Breast epithelium (tissue), 4 donors: ENCODE data around the gene CACNA2D3. TPM values are rescaled to one million over a fixed set of nuclear protein-coding genes. Genes with fewer than 3 reads are reported as not detected.

Experiments
- DNase-seq, 2 donors: peaks; one replicate each; pipeline ENCODE4 v3.0.0-alpha.2; 2019; ENCODE audit warnings: low spot score in 2 of 2
- H3K27ac ChIP-seq, 2 donors: fragments of 200-600 bp; sonication (generic) in 1 of 2; one replicate each; pipeline ENCODE4 v1.5.1; 2016 to 2019; ENCODE audit warnings: mild to moderate bottlenecking in 1 of 2
- H3K27me3 ChIP-seq, 2 donors: fragments of 200-600 bp; sonication (generic) in 1 of 2; one replicate each; pipeline versions ENCODE4 v1.5.1 to v1.6.0; 2017 to 2019; ENCODE audit warnings: control low read depth in 1 of 2, mild to moderate bottlenecking in 1 of 2
- H3K36me3 ChIP-seq: fragments of 200-600 bp; one replicate; pipeline ENCODE4 v1.5.1; 2019
- H3K4me1 ChIP-seq, 2 donors: fragments of 200-600 bp; sonication (generic); one replicate each; pipeline ENCODE4 v1.5.1; 2016 to 2019; ENCODE audit warnings: control low read depth in 1 of 2
- H3K4me3 ChIP-seq, 3 donors: fragments of 200-600 bp; sonication (generic); 1 replicate in 2 of 3; 2 replicates in 1 of 3; pipeline ENCODE4 v1.5.1; 2016 to 2019; ENCODE audit warnings: mild to moderate bottlenecking in 3 of 3, moderate library complexity in 2 of 3
- H3K9me3 ChIP-seq, 2 donors: fragments of 200-600 bp; sonication (generic) in 1 of 2; one replicate each; pipeline ENCODE4 v1.5.1; 2016 to 2019; ENCODE audit warnings: control low read depth in 1 of 2
- POLR2A ChIP-seq: fragments of 450-650 bp; IDR thresholded peaks from one replicate; pipeline ENCODE4 v1.6.1; 2016; ENCODE audit warnings: antibody characterized with exemption, mild to moderate bottlenecking, moderate library complexity
- POLR2AphosphoS5 ChIP-seq, 3 donors: sonication (generic); formaldehyde crosslinking; IDR thresholded peaks; one replicate each; pipeline ENCODE4 v1.6.1; 2017; ENCODE audit warnings: antibody characterized with exemption in 3 of 3
- intact Hi-C: fragments of 100-400 bp; cut with DNase I; formaldehyde crosslinking; loops from one replicate; pipeline ENCODE4 v1.15.1; 2023; ENCODE audit warnings: low total_unique reads
- total RNA-seq, 3 donors: library from RNA; depleted of rRNA; stranded (reverse); fragments of >200 nt; gene quantifications; one replicate each; pipeline ENCODE4 v1.1.0, GENCODE V29; 2016
- TF ChIP-seq, protein P1 (sequence below), 3 donors: fragments of 450-650 bp; IDR thresholded peaks; one replicate each; pipeline ENCODE4 v1.5.1; 2016 to 2017; ENCODE audit warnings: antibody characterized with exemption in 3 of 3, mild to moderate bottlenecking in 3 of 3, moderate library complexity in 3 of 3

Gene CACNA2D3
- total RNA-seq, 3 donors from 2014 or later = 0.59 to 3.4 (median 2.3) TPM

DNA sequence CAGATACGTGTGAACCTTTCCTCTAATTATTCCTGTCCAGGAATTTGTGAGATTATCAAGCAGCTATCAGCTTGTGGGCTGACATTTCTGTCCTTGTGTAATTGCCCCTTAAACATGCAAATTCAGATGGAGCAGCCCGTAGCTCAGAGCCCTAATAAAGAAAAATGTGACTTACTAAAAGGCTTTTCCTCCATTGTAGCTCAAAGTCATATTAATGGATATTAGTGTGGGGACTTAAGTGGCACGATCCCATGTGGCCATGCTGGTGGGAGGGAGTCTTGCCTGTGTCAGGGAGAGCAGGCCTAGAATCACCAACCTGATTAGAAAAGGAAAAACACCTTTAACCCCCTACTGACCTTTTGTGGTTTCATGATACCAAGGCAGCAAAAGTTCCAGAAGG, 406.3 kb downstream of the CACNA2D3 start:
- no peak for TF ChIP-seq POLR2AphosphoS5 (IDR thresholded peaks at IDR 0.05)
- TF ChIP-seq, protein P1, sequence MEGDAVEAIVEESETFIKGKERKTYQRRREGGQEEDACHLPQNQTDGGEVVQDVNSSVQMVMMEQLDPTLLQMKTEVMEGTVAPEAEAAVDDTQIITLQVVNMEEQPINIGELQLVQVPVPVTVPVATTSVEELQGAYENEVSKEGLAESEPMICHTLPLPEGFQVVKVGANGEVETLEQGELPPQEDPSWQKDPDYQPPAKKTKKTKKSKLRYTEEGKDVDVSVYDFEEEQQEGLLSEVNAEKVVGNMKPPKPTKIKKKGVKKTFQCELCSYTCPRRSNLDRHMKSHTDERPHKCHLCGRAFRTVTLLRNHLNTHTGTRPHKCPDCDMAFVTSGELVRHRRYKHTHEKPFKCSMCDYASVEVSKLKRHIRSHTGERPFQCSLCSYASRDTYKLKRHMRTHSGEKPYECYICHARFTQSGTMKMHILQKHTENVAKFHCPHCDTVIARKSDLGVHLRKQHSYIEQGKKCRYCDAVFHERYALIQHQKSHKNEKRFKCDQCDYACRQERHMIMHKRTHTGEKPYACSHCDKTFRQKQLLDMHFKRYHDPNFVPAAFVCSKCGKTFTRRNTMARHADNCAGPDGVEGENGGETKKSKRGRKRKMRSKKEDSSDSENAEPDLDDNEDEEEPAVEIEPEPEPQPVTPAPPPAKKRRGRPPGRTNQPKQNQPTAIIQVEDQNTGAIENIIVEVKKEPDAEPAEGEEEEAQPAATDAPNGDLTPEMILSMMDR (IDR thresholded peaks at IDR 0.05) = no peak
- no peak for TF ChIP-seq POLR2A
- DNase-seq = no peak
- H3K27ac ChIP-seq = no peak overlapping the region
- no peak overlapping the region for H3K4me3 ChIP-seq
- H3K36me3 ChIP-seq = no peaks in the 10 kb centered on the region
- H3K9me3 ChIP-seq = peaks cover 0 to 29% of the 10 kb centered on the region in 2 donors
- intact Hi-C loops = no loop called here
- H3K27me3 ChIP-seq = no peaks in the 10 kb centered on the region
- H3K4me1 ChIP-seq = no peaks in the 10 kb centered on the region

DNA sequence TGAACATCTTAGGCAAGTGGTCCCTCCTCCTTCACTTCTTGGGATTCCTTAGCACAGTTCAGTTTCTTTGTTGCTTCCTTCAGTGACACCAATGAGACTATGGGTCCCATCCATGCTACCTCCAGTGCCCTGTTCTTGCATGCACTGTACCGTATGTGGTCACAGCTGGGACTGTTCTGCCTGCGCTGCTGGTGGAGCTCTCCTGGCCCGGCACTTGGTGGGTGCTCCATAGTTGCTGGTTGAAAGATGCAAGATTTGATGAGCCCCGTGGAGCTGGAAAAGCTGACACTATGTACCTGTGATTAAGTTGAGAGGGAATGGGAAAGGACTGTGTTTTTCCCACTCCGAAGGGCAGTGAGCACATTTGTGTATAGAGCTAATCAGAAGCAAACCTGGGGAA, 407.7 kb downstream of the CACNA2D3 start:
- TF ChIP-seq, protein P1 (IDR thresholded peaks at IDR 0.05) = no peak
- TF ChIP-seq POLR2AphosphoS5 (IDR thresholded peaks at IDR 0.05) (no peak), POLR2A (no peak)
- Histone ChIP-seq H3K9me3 (peaks cover 0 to 18% of the 10 kb centered on the region in 2 donors), H3K4me1 (no peaks in the 10 kb centered on the region), H3K27ac (no peak overlapping the region), H3K36me3 (no peaks in the 10 kb centered on the region), H3K27me3 (no peaks in the 10 kb centered on the region), H3K4me3 (no peak overlapping the region)
- intact Hi-C loops = no loop called here
- no peak for DNase-seq

DNA sequence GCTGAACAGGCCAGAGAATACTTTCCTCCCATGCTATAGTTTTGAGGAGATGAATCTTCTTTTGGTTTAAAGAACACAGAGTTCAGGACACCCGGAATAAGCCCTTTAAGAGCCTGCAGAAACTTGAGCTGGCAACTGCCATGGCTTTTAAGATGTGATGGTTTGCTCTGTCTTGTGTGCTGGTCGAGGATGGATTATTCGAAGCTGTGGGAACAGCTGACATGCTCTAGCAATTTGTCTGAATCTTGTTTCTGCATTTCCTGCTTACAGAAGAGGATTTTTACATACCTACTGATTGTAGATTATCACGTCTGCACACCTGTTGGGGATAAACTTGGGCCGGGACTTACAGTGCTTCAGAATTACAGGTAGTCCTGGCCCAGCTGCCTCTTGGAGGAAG, 408.6 kb downstream of the CACNA2D3 start:
- Histone ChIP-seq H3K27me3 (no peaks in the 10 kb centered on the region), H3K36me3 (no peaks in the 10 kb centered on the region), H3K4me3 (no peak overlapping the region), H3K9me3 (peaks cover 0 to 10% of the 10 kb centered on the region in 2 donors), H3K27ac (no peak overlapping the region), H3K4me1 (no peaks in the 10 kb centered on the region)
- intact Hi-C loops = no loop called here
- TF ChIP-seq POLR2AphosphoS5 (IDR thresholded peaks at IDR 0.05) = no peak
- TF ChIP-seq, protein P1 (IDR thresholded peaks at IDR 0.05) = no peak
- TF ChIP-seq POLR2A = no peak
- DNase-seq = no peak

DNA sequence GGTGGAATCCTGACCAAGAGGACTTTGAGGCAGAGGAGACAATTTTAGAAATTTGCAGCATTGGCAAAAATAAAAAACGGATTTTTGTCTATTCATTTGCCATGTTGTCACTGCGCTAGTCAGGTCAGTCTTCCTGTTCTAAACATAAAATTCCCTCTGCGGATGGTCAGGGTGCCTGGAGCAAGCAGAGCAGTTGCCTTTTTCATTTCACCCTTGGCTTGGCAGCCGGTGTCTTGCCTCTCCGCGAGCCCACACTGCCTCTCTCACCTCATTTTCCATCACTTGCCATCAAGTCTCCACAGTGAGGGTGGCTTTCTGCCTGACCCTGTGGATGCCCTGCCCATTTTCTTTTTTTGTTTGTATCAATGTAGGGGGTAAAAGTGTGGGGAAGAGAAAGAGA, 409.4 kb downstream of the CACNA2D3 start:
- intact Hi-C loops = no loop called here
- TF ChIP-seq POLR2A (no peak), POLR2AphosphoS5 (IDR thresholded peaks at IDR 0.05) (no peak)
- TF ChIP-seq, protein P1 (IDR thresholded peaks at IDR 0.05) = no peak

DNA sequence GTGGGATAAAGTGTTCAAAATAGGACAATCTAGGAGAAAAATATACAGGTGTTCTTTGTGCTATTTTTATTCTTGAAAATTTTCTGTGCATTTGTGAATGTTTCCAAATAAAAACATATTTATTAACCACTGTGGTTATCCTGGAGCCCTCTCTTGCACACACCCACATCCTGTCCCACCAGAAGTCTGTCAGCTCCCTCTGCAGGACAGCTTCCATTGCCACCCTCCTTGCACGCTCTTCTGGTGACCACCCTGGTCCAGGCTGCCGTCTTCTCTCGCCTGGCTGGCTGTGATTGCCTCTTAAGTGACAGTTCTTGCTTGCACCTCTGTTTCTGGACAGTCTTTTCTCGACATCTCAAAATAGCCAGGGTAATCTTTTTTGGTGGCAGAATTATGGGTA, 411.5 kb downstream of the CACNA2D3 start:
- H3K4me1 ChIP-seq = no peaks in the 10 kb centered on the region
- intact Hi-C loops = no loop called here
- no peaks in the 10 kb centered on the region for H3K36me3 ChIP-seq
- no peak overlapping the region for H3K4me3 ChIP-seq
- H3K9me3 ChIP-seq = no peaks in the 10 kb centered on the region
- no peaks in the 10 kb centered on the region for H3K27me3 ChIP-seq
- TF ChIP-seq POLR2AphosphoS5 (IDR thresholded peaks at IDR 0.05) (no peak), POLR2A (no peak)
- TF ChIP-seq, protein P1 (IDR thresholded peaks at IDR 0.05) = no peak
- DNase-seq = no peak
- no peak overlapping the region for H3K27ac ChIP-seq

More for the DNA sequence above, 409.4 kb downstream of the CACNA2D3 start:
- Histone ChIP-seq H3K36me3 (no peaks in the 10 kb centered on the region), H3K27me3 (no peaks in the 10 kb centered on the region), H3K4me3 (no peak overlapping the region), H3K27ac (no peak overlapping the region), H3K4me1 (no peaks in the 10 kb centered on the region), H3K9me3 (peaks cover 0 to 2% of the 10 kb centered on the region in 2 donors)
- DNase-seq = no peak
